ENCODE data around the gene NCKAP5. TPM values are rescaled to one million over a fixed set of nuclear protein-coding genes. Genes with fewer than 3 reads are reported as not detected.

The NCKAP5 gene
- total and polyA plus RNA-seq, 2 donors (not counting 1 experiment from before 2014, with no cell fraction given), result not detected

DNA sequence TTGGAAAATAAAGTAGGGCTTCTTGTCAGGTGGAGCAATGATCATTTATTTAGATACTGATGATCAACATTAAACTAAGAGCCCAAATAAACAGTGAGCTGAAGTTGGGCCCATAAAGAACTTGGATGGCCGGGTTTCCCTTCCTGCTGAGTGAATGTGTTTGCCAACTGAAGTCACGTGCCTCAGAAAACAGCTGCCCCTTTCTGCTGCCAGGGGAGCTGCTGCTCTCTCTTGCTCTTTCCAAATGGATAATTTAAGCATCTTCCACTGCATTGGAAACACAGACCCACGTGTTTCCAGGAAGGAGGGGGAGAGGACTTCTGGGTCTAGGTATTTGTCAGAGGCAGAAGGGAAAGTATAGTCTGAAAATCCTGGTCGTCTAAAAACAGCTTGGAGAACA lies 22.9 kb upstream of the NCKAP5 start:
- WGBS (ENCODE audit: insufficient coverage), result 44% methylated on average over 3 of the region's 4 CpGs

DNA sequence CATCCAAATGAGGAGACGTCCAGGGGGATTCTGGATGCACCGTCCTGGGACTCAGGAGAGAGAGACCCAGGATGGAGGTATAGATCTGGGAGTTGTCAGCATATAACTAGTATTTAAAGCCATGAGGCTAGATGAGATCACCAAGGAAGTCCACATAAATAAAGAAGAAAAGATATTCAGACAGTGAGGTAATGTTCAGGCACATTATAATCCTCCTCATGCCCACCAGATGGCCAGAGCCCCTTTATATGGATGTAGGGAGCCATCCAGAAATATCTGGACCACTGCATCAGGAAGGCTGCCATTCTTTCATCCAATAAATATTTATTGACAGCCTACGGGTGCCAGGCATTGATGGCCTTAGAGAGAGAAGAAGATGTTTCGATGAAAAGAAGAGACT lies 21.2 kb upstream of the NCKAP5 start:
- Mint-ChIP-seq H3K27me3 (peaks cover 13% of the 10 kb centered on the region), H3K4me3 (no peak overlapping the region), H3K4me1 (no peaks in the 10 kb centered on the region), H3K9me3 (ENCODE audit: insufficient read depth) (no peaks in the 10 kb centered on the region), H3K27ac (no peak overlapping the region)
- no peaks in the 10 kb centered on the region for H3K79me2 ChIP-seq (ENCODE audit: control insufficient read depth, insufficient read depth, low read length)
- ATAC-seq (ENCODE audit: low read depth) (no peak), DNase-seq (no peak)
- ChIA-PET POLR2A (no interaction called here), CTCF (no interaction called here)
- H3K4me3 ChIP-seq (ENCODE audit: control extremely low read depth in 1 of 5, extremely low read depth in 1 of 5, insufficient read depth in 1 of 5, low read depth in 2 of 5, low read length in 4 of 5), result no peak overlapping the region
- intact Hi-C loops (cut with micrococcal nuclease), result no loop called here
- H3K36me3 ChIP-seq (replicated peaks in 1 of 2; ENCODE audit: control extremely low read depth in 1 of 2, control insufficient read depth in 1 of 2, extremely low read depth in 1 of 2, insufficient read depth in 2 of 2, low read length in 1 of 2), result no peaks in the 10 kb centered on the region
- H4K20me1 ChIP-seq (ENCODE audit: control insufficient read depth, insufficient read depth, low read length, poor library complexity, severe bottlenecking), result no peaks in the 10 kb centered on the region
- no peak overlapping the region for H3K27ac ChIP-seq (ENCODE audit: low read length in 2 of 2)
- 75% methylated on average over 1 of the region's 4 CpGs for WGBS (ENCODE audit: insufficient coverage)
- TF ChIP-seq, protein P1, sequence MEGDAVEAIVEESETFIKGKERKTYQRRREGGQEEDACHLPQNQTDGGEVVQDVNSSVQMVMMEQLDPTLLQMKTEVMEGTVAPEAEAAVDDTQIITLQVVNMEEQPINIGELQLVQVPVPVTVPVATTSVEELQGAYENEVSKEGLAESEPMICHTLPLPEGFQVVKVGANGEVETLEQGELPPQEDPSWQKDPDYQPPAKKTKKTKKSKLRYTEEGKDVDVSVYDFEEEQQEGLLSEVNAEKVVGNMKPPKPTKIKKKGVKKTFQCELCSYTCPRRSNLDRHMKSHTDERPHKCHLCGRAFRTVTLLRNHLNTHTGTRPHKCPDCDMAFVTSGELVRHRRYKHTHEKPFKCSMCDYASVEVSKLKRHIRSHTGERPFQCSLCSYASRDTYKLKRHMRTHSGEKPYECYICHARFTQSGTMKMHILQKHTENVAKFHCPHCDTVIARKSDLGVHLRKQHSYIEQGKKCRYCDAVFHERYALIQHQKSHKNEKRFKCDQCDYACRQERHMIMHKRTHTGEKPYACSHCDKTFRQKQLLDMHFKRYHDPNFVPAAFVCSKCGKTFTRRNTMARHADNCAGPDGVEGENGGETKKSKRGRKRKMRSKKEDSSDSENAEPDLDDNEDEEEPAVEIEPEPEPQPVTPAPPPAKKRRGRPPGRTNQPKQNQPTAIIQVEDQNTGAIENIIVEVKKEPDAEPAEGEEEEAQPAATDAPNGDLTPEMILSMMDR (IDR thresholded peaks at IDR 0.05), result no peak
- TF ChIP-seq EZH2 (IDR thresholded peaks at IDR 0.05; ENCODE audit: borderline replicate concordance, insufficient read depth, low read depth, low read length, poor library complexity, severe bottlenecking), result no peak
- H3K4me2 ChIP-seq (replicated peaks; ENCODE audit: low read depth, low read length, poor library complexity, severe bottlenecking), result no peak overlapping the region
- H3K9ac ChIP-seq (ENCODE audit: low read length), result no peak overlapping the region
- no peaks in the 10 kb centered on the region for H3K9me3 ChIP-seq (ENCODE audit: control extremely low read depth in 1 of 3, control insufficient read depth in 2 of 3, insufficient read depth in 1 of 3, low read length in 2 of 3)
- no peaks in the 10 kb centered on the region for H3K27me3 ChIP-seq (replicated peaks in 1 of 4; ENCODE audit: control extremely low read depth in 1 of 4, control insufficient read depth in 3 of 4, insufficient read depth in 4 of 4, low read length in 3 of 4)
- no peaks in the 10 kb centered on the region for H3K4me1 ChIP-seq (ENCODE audit: control insufficient read depth in 2 of 2, insufficient read depth in 2 of 2, low read length in 2 of 2)
- no peak overlapping the region for H2AFZ ChIP-seq (ENCODE audit: insufficient read depth, low read depth, low read length, poor library complexity, severe bottlenecking)

More for the DNA sequence above, 22.9 kb upstream of the NCKAP5 start:
- no peaks in the 10 kb centered on the region for H3K36me3 ChIP-seq (replicated peaks in 1 of 2; ENCODE audit: control extremely low read depth in 1 of 2, control insufficient read depth in 1 of 2, extremely low read depth in 1 of 2, insufficient read depth in 2 of 2, low read length in 1 of 2)
- H3K9me3 ChIP-seq (ENCODE audit: control extremely low read depth in 1 of 3, control insufficient read depth in 2 of 3, insufficient read depth in 1 of 3, low read length in 2 of 3), result no peaks in the 10 kb centered on the region
- H4K20me1 ChIP-seq (ENCODE audit: control insufficient read depth, insufficient read depth, low read length, poor library complexity, severe bottlenecking), result no peaks in the 10 kb centered on the region
- no peak overlapping the region for H3K9ac ChIP-seq (ENCODE audit: low read length)
- no peak for DNase-seq
- H3K4me3 Mint-ChIP-seq, result no peak overlapping the region
- H2AFZ ChIP-seq (ENCODE audit: insufficient read depth, low read depth, low read length, poor library complexity, severe bottlenecking), result no peak overlapping the region
- no peaks in the 10 kb centered on the region for H3K27me3 ChIP-seq (replicated peaks in 1 of 4; ENCODE audit: control extremely low read depth in 1 of 4, control insufficient read depth in 3 of 4, insufficient read depth in 4 of 4, low read length in 3 of 4)
- no peaks in the 10 kb centered on the region for H3K4me1 Mint-ChIP-seq
- H3K4me2 ChIP-seq (replicated peaks; ENCODE audit: low read depth, low read length, poor library complexity, severe bottlenecking), result no peak overlapping the region
- TF ChIP-seq, protein P1 (IDR thresholded peaks at IDR 0.05), result no peak
- TF ChIP-seq EZH2 (IDR thresholded peaks at IDR 0.05; ENCODE audit: borderline replicate concordance, insufficient read depth, low read depth, low read length, poor library complexity, severe bottlenecking), result no peak
- H3K27ac ChIP-seq (ENCODE audit: low read length in 2 of 2), result no peak overlapping the region
- POLR2A ChIA-PET, result no interaction called here
- H3K27ac Mint-ChIP-seq, result no peak overlapping the region
- no peaks in the 10 kb centered on the region for H3K79me2 ChIP-seq (ENCODE audit: control insufficient read depth, insufficient read depth, low read length)
- ATAC-seq (ENCODE audit: low read depth), result no peak
- H3K9me3 Mint-ChIP-seq (ENCODE audit: insufficient read depth), result no peaks in the 10 kb centered on the region
- CTCF ChIA-PET, result no interaction called here
- no peak overlapping the region for H3K4me3 ChIP-seq (ENCODE audit: control extremely low read depth in 1 of 5, extremely low read depth in 1 of 5, insufficient read depth in 1 of 5, low read depth in 2 of 5, low read length in 4 of 5)
- no peaks in the 10 kb centered on the region for H3K4me1 ChIP-seq (ENCODE audit: control insufficient read depth in 2 of 2, insufficient read depth in 2 of 2, low read length in 2 of 2)
- H3K27me3 Mint-ChIP-seq, result peaks cover 15% of the 10 kb centered on the region
- intact Hi-C loops (cut with micrococcal nuclease), result no loop called here
